Neural progenitor cell (in vitro differentiated cells): ENCODE measurements around the gene FIGLA. TPM values are rescaled to one million over a fixed set of nuclear protein-coding genes. Genes with fewer than 3 reads are reported as not detected.

Source experiments
- DNase-seq: peaks from one replicate; pipeline ENCODE4 v3.0.0-alpha.2; 2016; ENCODE audit warnings: low spot score
- H2AFZ ChIP-seq: fragments of 200-600 bp; sonication (generic); replicated peaks from 2 replicates; pipeline ENCODE4 v1.6.1; 2016; ENCODE audit warnings: antibody characterized with exemption
- H3F3A ChIP-seq: fragments of 200-600 bp; sonication (generic); 2 replicates; pipeline ENCODE4 v1.6.1; 2016; ENCODE audit warnings: antibody characterized with exemption, low read depth
- H3K27ac ChIP-seq: fragments of 200-600 bp; sonication (generic); 2 replicates; pipeline ENCODE4 v1.5.1; 2016; ENCODE audit warnings: mild to moderate bottlenecking
- H3K27me3 ChIP-seq: fragments of 200-600 bp; sonication (generic); 2 replicates; pipeline ENCODE4 v1.6.1; 2016; ENCODE audit warnings: mild to moderate bottlenecking, moderate library complexity
- H3K36me3 ChIP-seq: fragments of 200-600 bp; sonication (generic); 2 replicates; pipeline ENCODE4 v1.5.1; 2016
- H3K4me1 ChIP-seq: fragments of 200-600 bp; sonication (generic); 2 replicates; pipeline ENCODE4 v1.6.1; 2016; ENCODE audit warnings: mixed run types
- H3K4me2 ChIP-seq: fragments of 200-600 bp; sonication (generic); 2 replicates; pipeline ENCODE4 v1.6.1; 2016
- H3K4me3 ChIP-seq: fragments of 200-600 bp; sonication (generic); 2 replicates; pipeline ENCODE4 v1.5.1; 2016
- H3K79me2 ChIP-seq: fragments of 200-600 bp; sonication (generic); 2 replicates; pipeline ENCODE4 v1.6.1; 2016; ENCODE audit warnings: low read depth
- H3K9ac ChIP-seq: fragments of 200-600 bp; sonication (generic); 2 replicates; pipeline ENCODE4 v1.6.1; 2016
- H3K9me3 ChIP-seq: fragments of 200-600 bp; sonication (generic); 2 replicates; pipeline ENCODE4 v1.5.1; 2016; ENCODE audit warnings: low read depth
- H4K20me1 ChIP-seq: fragments of 200-600 bp; sonication (generic); 2 replicates; pipeline ENCODE4 v1.6.1; 2016; ENCODE audit warnings: low read depth
- H3K27ac Mint-ChIP-seq: 3 replicates; pipeline ENCODE4 v1.8.0; 2021; ENCODE audit warnings: mixed read lengths
- H3K27me3 Mint-ChIP-seq: 2 replicates; pipeline ENCODE4 v1.8.0; 2022; ENCODE audit warnings: low read depth, mild to moderate bottlenecking, inconsistent platforms, moderate library complexity, mixed read lengths; ENCODE audit not compliant: insufficient read depth
- H3K36me3 Mint-ChIP-seq: 3 replicates; pipeline ENCODE4 v1.8.0; 2021; ENCODE audit warnings: mixed read lengths
- H3K4me1 Mint-ChIP-seq: 3 replicates; pipeline ENCODE4 v1.8.0; 2021; ENCODE audit warnings: mixed read lengths
- H3K4me3 Mint-ChIP-seq: 3 replicates; pipeline ENCODE4 v1.8.0; 2021; ENCODE audit warnings: mild to moderate bottlenecking, moderate library complexity, mixed read lengths
- H3K9me3 Mint-ChIP-seq: 3 replicates; pipeline ENCODE4 v1.8.0; 2020; ENCODE audit warnings: mixed read lengths
- CTCF ChIP-seq: fragments of 200-600 bp; sonication (generic); IDR thresholded peaks from 2 replicates; pipeline ENCODE4 v1.5.1; 2017; ENCODE audit warnings: antibody characterized with exemption, mild to moderate bottlenecking
- EZH2 ChIP-seq: fragments of 200-600 bp; sonication (generic); IDR thresholded peaks from 2 replicates; pipeline ENCODE4 v1.6.1; 2017; ENCODE audit warnings: antibody characterized with exemption, mild to moderate bottlenecking, moderate library complexity
- EZH2phosphoT487 ChIP-seq: fragments of 200-600 bp; sonication (generic); IDR thresholded peaks from 2 replicates; pipeline ENCODE4 v1.6.1; 2017; ENCODE audit warnings: antibody characterized with exemption
- total RNA-seq: library from RNA; depleted of rRNA; stranded (reverse); fragments of >200 nt; gene quantifications from 2 replicates; pipeline ENCODE4 v1.2.3, GENCODE V29; 2015; ENCODE audit warnings: low replicate concordance

FIGLA gene, protein sequence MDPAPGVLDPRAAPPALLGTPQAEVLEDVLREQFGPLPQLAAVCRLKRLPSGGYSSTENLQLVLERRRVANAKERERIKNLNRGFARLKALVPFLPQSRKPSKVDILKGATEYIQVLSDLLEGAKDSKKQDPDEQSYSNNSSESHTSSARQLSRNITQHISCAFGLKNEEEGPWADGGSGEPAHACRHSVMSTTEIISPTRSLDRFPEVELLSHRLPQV
- total RNA-seq: not detected in 2 replicates

DNA sequence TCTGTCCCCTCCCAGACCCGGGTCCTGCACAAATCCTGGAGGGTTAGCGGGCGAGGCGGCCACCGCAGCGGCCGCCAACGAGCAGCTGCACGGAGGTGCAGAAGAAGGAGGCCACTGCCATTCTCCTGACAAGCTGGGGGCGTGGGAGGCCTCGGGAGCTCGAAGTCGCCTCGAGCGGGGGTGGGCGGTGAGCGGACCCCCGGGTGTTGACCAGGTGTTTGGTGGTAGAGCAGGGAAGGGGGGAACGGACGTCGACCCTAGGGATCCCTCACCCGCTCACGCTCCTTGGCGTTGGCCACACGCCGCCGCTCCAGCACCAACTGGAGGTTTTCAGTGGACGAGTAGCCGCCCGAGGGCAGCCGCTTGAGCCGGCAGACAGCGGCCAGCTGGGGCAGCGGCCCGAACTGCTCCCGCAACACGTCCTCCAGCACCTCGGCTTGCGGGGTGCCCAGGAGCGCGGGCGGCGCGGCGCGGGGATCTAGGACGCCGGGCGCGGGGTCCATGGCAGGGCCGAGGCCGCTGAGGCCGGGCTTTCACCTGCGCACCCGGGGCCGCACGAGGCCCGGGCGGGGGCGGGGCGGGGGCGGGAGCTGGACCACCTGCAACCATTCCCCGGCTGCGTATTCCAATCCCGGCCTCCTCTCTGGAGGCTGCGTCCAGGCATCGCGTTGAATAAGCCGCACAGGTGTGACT, at the start of gene FIGLA:
Gene FIGLA (minus strand): TSS at position 508 of the 693 bp plus-strand sequence. CDS start 5 bp downstream, at position 503.
- Mint-ChIP-seq H3K9me3 (peaks cover 2% of the 10 kb centered on the region), H3K27me3 (peaks cover 49% of the 10 kb centered on the region), H3K27ac (no peak within 1 kb of the TSS), H3K4me1 (peaks cover 7% of the 10 kb centered on the region), H3K4me3 (peak within 1 kb of the TSS; percentile 85), H3K36me3 (no peaks in the 10 kb centered on the region)
- no peaks in the 10 kb centered on the region for H3K79me2 ChIP-seq
- peaks cover 4% of the 10 kb centered on the region for H3K4me1 ChIP-seq
- peak within 1 kb of the TSS; percentile 78 for H3K4me2 ChIP-seq
- no peaks in the 10 kb centered on the region for H3F3A ChIP-seq
- H3K27ac ChIP-seq: no peak within 1 kb of the TSS
- H4K20me1 ChIP-seq: peaks cover 12% of the 10 kb centered on the region
- TF ChIP-seq EZH2phosphoT487 (peak; percentile 92), CTCF (no peak), EZH2 (peak; percentile 98)
- H3K9me3 ChIP-seq: no peaks in the 10 kb centered on the region
- peaks cover 99% of the 10 kb centered on the region for H3K27me3 ChIP-seq
- H3K36me3 ChIP-seq: no peaks in the 10 kb centered on the region
- H3K9ac ChIP-seq: no peak within 1 kb of the TSS
- H2AFZ ChIP-seq: peak within 1 kb of the TSS; percentile 51
- DNase-seq: peak; percentile 71
- H3K4me3 ChIP-seq: peak within 1 kb of the TSS; percentile 45

DNA sequence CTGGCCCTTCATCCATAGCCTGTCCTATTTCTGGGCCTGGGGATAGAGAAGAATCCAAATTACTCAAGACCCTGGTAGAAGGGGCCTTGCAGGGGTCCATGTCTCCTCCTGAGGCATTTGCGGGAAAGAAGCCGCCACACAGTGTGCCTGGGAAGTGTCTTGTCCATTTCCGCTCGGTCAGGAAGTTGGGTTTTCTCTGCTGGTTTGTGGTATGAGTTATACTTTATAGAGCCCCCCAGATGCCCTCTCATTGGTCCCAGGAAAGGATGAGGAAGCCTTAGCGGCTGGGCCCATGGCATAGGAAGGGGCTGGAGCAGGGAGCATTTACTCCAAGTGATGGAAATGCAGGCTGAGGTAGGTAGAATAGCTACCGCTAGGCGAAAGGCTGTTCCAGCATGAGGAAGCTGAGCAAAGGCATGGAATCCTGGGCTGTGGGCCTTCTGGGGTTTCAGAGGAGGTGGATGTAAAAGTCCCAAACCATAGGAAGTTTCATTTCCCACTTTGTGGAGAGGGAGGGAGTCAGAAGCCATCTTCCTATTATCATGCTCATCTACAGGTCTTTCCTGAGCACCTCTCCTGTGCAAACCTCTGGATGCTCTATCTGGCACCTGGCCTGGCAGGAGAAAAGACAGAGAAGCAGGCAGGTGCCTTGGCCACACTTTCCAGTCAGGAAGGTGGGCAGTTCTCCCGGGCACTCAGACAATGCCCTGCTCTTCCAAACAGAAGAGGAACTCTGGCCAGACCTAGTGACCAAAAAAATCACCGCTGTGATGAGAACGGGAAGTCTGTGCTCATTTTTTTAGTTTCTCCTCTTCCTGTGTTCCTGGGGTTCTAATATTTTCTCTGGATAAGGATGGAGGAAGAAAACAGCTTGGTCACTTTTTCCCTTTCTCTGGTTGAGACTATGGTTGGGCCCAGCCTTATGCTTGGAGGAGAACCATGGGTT, 47.8 kb upstream of the FIGLA start:
- Histone ChIP-seq H3K36me3 (no peaks in the 10 kb centered on the region), H3K4me1 (no peaks in the 10 kb centered on the region), H4K20me1 (no peaks in the 10 kb centered on the region), H3K4me2 (no peak overlapping the region), H3K27me3 (no peaks in the 10 kb centered on the region), H3K27ac (no peak overlapping the region), H3K9me3 (no peaks in the 10 kb centered on the region), H2AFZ (no peak overlapping the region), H3K4me3 (no peak overlapping the region), H3K9ac (no peak overlapping the region), H3K79me2 (no peaks in the 10 kb centered on the region), H3F3A (no peaks in the 10 kb centered on the region)
- Mint-ChIP-seq H3K36me3 (no peaks in the 10 kb centered on the region), H3K9me3 (peaks cover 6% of the 10 kb centered on the region), H3K27ac (no peak overlapping the region), H3K27me3 (peaks cover 8% of the 10 kb centered on the region), H3K4me1 (no peaks in the 10 kb centered on the region), H3K4me3 (no peak overlapping the region)
- no peak for DNase-seq
- no peak for TF ChIP-seq EZH2
- TF ChIP-seq CTCF: no peak
- TF ChIP-seq EZH2phosphoT487: no peak

DNA sequence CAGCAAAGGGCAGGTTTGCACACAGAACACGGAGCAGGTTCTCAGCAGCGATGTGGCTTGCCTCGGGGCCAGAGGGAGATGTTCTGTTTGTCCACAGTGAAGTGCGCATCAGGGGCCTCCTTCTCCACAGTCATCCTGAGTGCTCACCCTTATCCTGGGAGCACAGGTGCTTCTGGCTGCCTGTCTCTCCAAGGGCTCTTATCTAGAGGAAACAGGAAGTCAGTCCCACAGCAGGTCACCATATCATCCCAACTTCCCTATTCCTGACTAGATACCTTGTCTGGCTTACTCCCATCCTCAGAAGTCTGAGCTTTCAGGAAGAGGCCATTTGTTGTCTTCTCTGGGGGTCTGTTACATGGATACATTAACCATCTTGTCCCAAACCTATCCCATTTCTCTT, 45.2 kb upstream of the FIGLA start, which contains the start of gene CD207:
Gene CD207 (minus strand): TSS at position 174 of the 400 bp plus-strand sequence. CDS start 40 bp downstream, at position 134.
- H3K4me3 Mint-ChIP-seq: no peak within 1 kb of the TSS
- Histone ChIP-seq H3F3A (no peaks in the 10 kb centered on the region), H3K9me3 (no peaks in the 10 kb centered on the region), H2AFZ (no peak within 1 kb of the TSS), H3K27me3 (no peaks in the 10 kb centered on the region), H3K36me3 (no peaks in the 10 kb centered on the region), H3K4me1 (peaks cover 1% of the 10 kb centered on the region), H3K9ac (no peak within 1 kb of the TSS), H3K4me3 (no peak within 1 kb of the TSS), H3K79me2 (no peaks in the 10 kb centered on the region), H3K4me2 (no peak within 1 kb of the TSS), H3K27ac (no peak within 1 kb of the TSS), H4K20me1 (no peaks in the 10 kb centered on the region)
- peaks cover 8% of the 10 kb centered on the region for H3K9me3 Mint-ChIP-seq
- H3K4me1 Mint-ChIP-seq: no peaks in the 10 kb centered on the region
- no peak within 1 kb of the TSS for H3K27ac Mint-ChIP-seq
- H3K27me3 Mint-ChIP-seq: peaks cover 7% of the 10 kb centered on the region
- no peaks in the 10 kb centered on the region for H3K36me3 Mint-ChIP-seq
- no peak for TF ChIP-seq CTCF
- no peak for TF ChIP-seq EZH2
- TF ChIP-seq EZH2phosphoT487: no peak
- no peak for DNase-seq
